ENCODE data around the gene F8. TPM values are rescaled to one million over a fixed set of nuclear protein-coding genes. Genes with fewer than 3 reads are reported as not detected.

F8 gene
- total RNA-seq (2022) (0.20 and 0.32 TPM in 2 replicates), Bru-seq, nascent RNA (percentile 16 among the genes with signal in this experiment), BruChase-seq, experiment 1, labeled RNA remaining after a 2-hour chase (percentile 14 among the genes with signal in this experiment), BruChase-seq, experiment 2, labeled RNA remaining after a 6-hour chase (percentile 13 among the genes with signal in this experiment)
- long read RNA-seq, partial matches to known transcripts: 0 of 3 reads
- long read RNA-seq, other reads (novel, unspliced or antisense): 2 of 3 reads

DNA sequence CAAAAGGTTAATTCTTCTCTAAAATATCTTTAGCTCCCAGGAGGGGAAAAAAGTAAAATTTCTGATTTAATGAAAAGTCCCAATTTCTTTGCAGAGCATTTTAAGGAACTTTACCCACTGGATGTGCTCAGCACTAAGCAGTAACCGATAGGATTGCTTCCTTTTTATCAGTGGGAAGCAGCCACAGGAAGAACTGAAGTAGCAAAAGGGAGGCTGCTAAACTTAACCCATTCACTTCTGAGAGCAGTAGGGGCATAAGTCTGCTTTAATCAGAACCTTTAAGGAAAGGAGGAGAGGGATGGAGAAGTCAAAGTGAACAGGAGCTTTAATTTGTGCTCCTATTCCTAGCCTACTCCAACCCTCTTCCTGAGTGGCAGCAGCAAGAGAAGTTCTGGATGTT is at the start of gene F8:
Gene F8, minus strand, starts transcription at position 139 of the 400 bp plus-strand sequence. CDS start 171 bp downstream, outside the sequence.
- H3K27ac Mint-ChIP-seq (ENCODE audit: unreplicated experiment): no peak within 1 kb of the TSS

DNA sequence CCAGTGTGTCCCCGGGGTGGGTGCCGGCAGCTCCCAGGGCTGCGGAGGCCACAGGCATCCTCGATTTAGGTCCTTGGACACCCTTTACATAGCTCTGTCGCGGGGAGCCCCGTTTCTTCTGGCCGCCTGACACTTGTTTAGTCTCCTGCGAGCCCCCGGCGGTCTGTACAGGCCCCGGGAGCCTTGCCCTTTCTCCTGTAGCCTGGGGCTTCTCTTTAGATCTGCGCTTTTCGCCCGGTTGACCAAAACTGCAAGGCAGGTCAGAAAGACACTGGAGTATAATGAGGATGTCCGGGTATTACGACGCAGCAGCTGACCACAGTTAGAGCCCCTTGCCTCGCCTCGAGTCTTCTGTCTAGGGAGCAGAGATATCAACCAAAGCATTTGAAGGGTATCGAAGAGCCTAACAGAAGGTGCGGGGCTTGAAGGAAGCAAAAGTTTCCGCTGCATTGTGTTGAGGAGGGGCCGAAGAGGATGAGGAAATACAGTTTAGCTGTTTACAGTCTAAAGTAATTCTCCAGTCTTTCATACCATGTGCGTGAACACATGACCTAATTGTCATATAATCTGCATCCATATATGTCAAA is 49.3 kb upstream of the F8 start:
- peaks cover 7% of the 10 kb centered on the region for H3K4me1 Mint-ChIP-seq (ENCODE audit: low read depth, unreplicated experiment)
- Histone ChIP-seq H3K27me3 (replicated peaks; ENCODE audit: control insufficient read depth, insufficient read depth, low read length) (no peaks in the 10 kb centered on the region), H3K36me3 (ENCODE audit: control insufficient read depth, insufficient read depth, low read length) (no peaks in the 10 kb centered on the region), H3K4me1 (peaks cover 6% of the 10 kb centered on the region; the same call in 1 of the 2 replicates), H3K9me3 (no peaks in the 10 kb centered on the region), H3K4me3 (ENCODE audit: low read depth, low read length) (peak overlapping the region; percentile 57)
- no peaks in the 10 kb centered on the region for H3K9me3 Mint-ChIP-seq (ENCODE audit: unreplicated experiment)
- H3K4me3 Mint-ChIP-seq (ENCODE audit: unreplicated experiment): peak overlapping the region; percentile 89
- BruUV-seq (replicated peaks): TSS peak; percentile 61
- H3K27me3 Mint-ChIP-seq (ENCODE audit: insufficient read depth, unreplicated experiment): no peaks in the 10 kb centered on the region
- CTCF ChIA-PET: no interaction called here
- H3K36me3 Mint-ChIP-seq (ENCODE audit: insufficient read depth, unreplicated experiment): peaks cover 24% of the 10 kb centered on the region
- DNase-seq: no peak
- TF ChIP-seq, protein P1, sequence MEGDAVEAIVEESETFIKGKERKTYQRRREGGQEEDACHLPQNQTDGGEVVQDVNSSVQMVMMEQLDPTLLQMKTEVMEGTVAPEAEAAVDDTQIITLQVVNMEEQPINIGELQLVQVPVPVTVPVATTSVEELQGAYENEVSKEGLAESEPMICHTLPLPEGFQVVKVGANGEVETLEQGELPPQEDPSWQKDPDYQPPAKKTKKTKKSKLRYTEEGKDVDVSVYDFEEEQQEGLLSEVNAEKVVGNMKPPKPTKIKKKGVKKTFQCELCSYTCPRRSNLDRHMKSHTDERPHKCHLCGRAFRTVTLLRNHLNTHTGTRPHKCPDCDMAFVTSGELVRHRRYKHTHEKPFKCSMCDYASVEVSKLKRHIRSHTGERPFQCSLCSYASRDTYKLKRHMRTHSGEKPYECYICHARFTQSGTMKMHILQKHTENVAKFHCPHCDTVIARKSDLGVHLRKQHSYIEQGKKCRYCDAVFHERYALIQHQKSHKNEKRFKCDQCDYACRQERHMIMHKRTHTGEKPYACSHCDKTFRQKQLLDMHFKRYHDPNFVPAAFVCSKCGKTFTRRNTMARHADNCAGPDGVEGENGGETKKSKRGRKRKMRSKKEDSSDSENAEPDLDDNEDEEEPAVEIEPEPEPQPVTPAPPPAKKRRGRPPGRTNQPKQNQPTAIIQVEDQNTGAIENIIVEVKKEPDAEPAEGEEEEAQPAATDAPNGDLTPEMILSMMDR (IDR thresholded peaks at IDR 0.05; ENCODE audit: insufficient read depth in 1 of 2, low read depth in 1 of 2, low read length in 1 of 2, severe bottlenecking in 1 of 2, unreplicated experiment in 1 of 2): no peak
- POLR2A ChIA-PET: interaction anchor here (1.5 kb wide), 1 partner anchor 45 kb away, joined by 4 read pairs; the partner anchor contains the start of gene FUNDC2
- intact Hi-C loops (cut with micrococcal nuclease; ENCODE audit: unreplicated experiment): loop anchor here (1.0 kb wide), 1 partner anchor 45 kb away; the partner anchor contains the start of gene FUNDC2
- peak overlapping the region; percentile 90 for H3K27ac Mint-ChIP-seq (ENCODE audit: unreplicated experiment)

More for the DNA sequence above, at the start of gene F8:
- Histone ChIP-seq H3K4me1 (no peaks in the 10 kb centered on the region), H3K4me3 (ENCODE audit: low read depth, low read length) (no peak within 1 kb of the TSS), H3K36me3 (ENCODE audit: control insufficient read depth, insufficient read depth, low read length) (no peaks in the 10 kb centered on the region), H3K27me3 (replicated peaks; ENCODE audit: control insufficient read depth, insufficient read depth, low read length) (no peaks in the 10 kb centered on the region), H3K9me3 (no peaks in the 10 kb centered on the region)
- CTCF ChIA-PET: no interaction called here
- TF ChIP-seq, protein P1 (IDR thresholded peaks at IDR 0.05; ENCODE audit: insufficient read depth in 1 of 2, low read depth in 1 of 2, low read length in 1 of 2, severe bottlenecking in 1 of 2, unreplicated experiment in 1 of 2): no peak
- Mint-ChIP-seq H3K36me3 (ENCODE audit: insufficient read depth, unreplicated experiment) (no peaks in the 10 kb centered on the region), H3K4me3 (ENCODE audit: unreplicated experiment) (no peak within 1 kb of the TSS), H3K9me3 (ENCODE audit: unreplicated experiment) (no peaks in the 10 kb centered on the region), H3K27me3 (ENCODE audit: insufficient read depth, unreplicated experiment) (no peaks in the 10 kb centered on the region), H3K4me1 (ENCODE audit: low read depth, unreplicated experiment) (peaks cover 6% of the 10 kb centered on the region)
- no peak for DNase-seq
- intact Hi-C loops (cut with micrococcal nuclease; ENCODE audit: unreplicated experiment): no loop called here
- POLR2A ChIA-PET: no interaction called here
- BruUV-seq (replicated peaks): no TSS peak

DNA sequence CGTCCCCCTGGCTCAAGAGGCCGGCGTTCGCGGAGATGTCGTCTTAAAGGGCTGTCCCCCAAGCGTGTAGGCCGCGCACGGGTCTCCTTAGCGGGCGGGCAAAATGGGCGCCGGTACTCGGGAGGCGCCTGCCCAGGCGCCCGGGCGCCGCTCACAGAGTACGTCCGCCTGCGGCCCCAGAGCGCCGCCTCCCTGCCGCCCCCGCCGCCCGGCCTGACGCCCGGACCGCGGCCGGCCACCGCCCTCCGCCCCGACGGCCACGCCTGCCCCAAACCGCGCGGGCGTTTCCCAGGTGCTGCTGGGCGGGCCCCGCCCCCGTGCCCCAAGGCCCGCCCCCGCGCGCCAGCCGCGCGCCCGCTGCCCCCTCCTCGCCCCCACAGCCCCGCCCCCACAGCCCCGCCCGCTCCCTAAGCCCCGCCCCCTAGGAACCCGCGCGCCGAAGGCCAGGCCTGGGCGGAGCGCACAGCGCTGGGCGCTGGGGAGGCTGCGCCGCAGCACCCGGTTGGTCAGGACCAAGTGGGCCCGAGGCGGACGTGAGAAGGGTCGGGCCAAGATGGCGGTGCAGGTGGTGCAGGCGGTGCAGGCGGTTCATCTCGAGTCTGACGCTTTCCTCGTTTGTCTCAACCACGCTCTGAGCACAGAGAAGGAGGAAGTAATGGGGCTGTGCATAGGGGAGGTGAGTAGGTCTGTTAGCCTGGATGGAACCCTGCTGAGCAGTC is 48.6 kb upstream of the F8 start, which contains the start of the genes BRCC3, CMC4 and MTCP1:
Gene BRCC3, plus strand, starts transcription at position 534 of the 719 bp plus-strand sequence. Its CDS starts 20 bp downstream, at position 554.
Gene CMC4, minus strand, starts transcription at position 162 of the 719 bp plus-strand sequence. CDS start 7,113 bp downstream, outside the sequence.
Gene MTCP1, minus strand, starts transcription at position 162 of the 719 bp plus-strand sequence. CDS start 5,126 bp downstream, outside the sequence.
- DNase-seq: peak; percentile 80 to 88
- peaks cover 24% of the 10 kb centered on the region for H3K36me3 Mint-ChIP-seq (ENCODE audit: insufficient read depth, unreplicated experiment)
- TF ChIP-seq, protein P1 (IDR thresholded peaks at IDR 0.05; ENCODE audit: insufficient read depth in 1 of 2, low read depth in 1 of 2, low read length in 1 of 2, severe bottlenecking in 1 of 2, unreplicated experiment in 1 of 2): no peak
- peaks cover 7% of the 10 kb centered on the region for H3K4me1 Mint-ChIP-seq (ENCODE audit: low read depth, unreplicated experiment)
- Histone ChIP-seq H3K27me3 (replicated peaks; ENCODE audit: control insufficient read depth, insufficient read depth, low read length) (no peaks in the 10 kb centered on the region), H3K4me1 (peaks cover 6% of the 10 kb centered on the region; the same call in 1 of the 2 replicates), H3K36me3 (ENCODE audit: control insufficient read depth, insufficient read depth, low read length) (no peaks in the 10 kb centered on the region), H3K4me3 (ENCODE audit: low read depth, low read length) (peak within 1 kb of the TSS; percentile 57), H3K9me3 (no peaks in the 10 kb centered on the region)
- BruUV-seq (replicated peaks): no TSS peak
- ChIA-PET CTCF (no interaction called here), POLR2A (interaction anchor here (1.5 kb wide), 1 partner anchor 44 kb away, joined by 4 read pairs; the partner anchor contains the start of gene FUNDC2)
- H3K27me3 Mint-ChIP-seq (ENCODE audit: insufficient read depth, unreplicated experiment): no peaks in the 10 kb centered on the region
- intact Hi-C loops (cut with micrococcal nuclease; ENCODE audit: unreplicated experiment): loop anchor here (1.0 kb wide), 1 partner anchor 45 kb away; the partner anchor contains the start of gene FUNDC2
- H3K27ac Mint-ChIP-seq (ENCODE audit: unreplicated experiment): peak within 1 kb of the TSS; percentile 90
- no peaks in the 10 kb centered on the region for H3K9me3 Mint-ChIP-seq (ENCODE audit: unreplicated experiment)
- peak within 1 kb of the TSS; percentile 89 for H3K4me3 Mint-ChIP-seq (ENCODE audit: unreplicated experiment)
